Vagina (tissue), 2 donors: Measurements from ENCODE around the gene DHX40.

Experiments used
- POLR2A ChIP-seq, 2 donors: fragments of 450-650 bp; IDR thresholded peaks; one replicate each; pipeline ENCODE4 v1.6.1; 2017; ENCODE audit warnings: antibody characterized with exemption in 2 of 2, mild to moderate bottlenecking in 2 of 2, moderate library complexity in 2 of 2
- POLR2AphosphoS5 ChIP-seq, 2 donors: sonication (generic); formaldehyde crosslinking; IDR thresholded peaks; one replicate each; pipeline ENCODE4 v1.9.0; 2017; ENCODE audit warnings: antibody characterized with exemption in 2 of 2, mild to moderate bottlenecking in 2 of 2, low read depth in 1 of 2; ENCODE audit not compliant: insufficient read depth in 1 of 2
- TF ChIP-seq, protein P1 (sequence below), 3 experiments: fragments of 450-650 bp in 2 of 3; fragments of 200-600 bp in 1 of 3; sonication (generic) in 1 of 3; IDR thresholded peaks; one replicate each; pipeline ENCODE4 v1.5.1; 2017 to 2019; ENCODE audit warnings: antibody characterized with exemption in 3 of 3, mild to moderate bottlenecking in 2 of 3, moderate library complexity in 2 of 3

DNA sequence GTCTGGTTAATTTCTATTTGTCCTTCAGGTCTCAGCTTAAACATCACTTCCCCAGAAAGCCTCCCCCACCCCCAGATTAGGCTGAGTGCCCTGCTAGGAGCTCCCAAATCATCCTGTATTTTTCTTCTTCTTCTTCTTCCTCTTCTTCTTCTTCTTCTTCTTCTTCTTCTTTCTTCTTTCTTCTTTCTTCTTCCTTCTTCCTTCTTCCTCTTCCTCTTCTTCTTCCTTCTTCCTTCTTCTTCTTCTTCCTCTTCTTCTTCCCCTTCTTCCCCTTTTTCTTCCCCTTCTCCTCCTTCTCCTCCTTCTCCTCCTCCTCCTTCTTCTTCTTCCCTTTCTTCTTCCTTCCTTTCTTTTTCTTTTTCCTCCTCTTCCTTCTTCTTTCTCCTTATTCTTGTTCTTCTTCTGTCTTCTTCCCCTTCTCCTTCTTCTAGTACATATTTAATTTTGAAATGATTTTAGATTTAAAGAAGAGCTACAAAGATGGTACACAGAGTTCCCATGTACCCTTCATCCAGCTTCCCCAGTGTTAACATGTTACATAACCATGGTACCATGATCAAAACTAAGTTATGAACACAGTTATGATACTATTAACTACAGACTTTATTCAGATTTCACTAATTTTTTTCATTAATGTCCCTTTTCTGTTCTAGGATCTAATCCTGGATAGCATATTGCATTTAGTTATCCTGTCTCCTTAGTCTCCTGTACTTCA is 27.1 kb upstream of the DHX40 start:
- TF ChIP-seq POLR2AphosphoS5 (IDR thresholded peaks at IDR 0.05; ENCODE audit: insufficient read depth in 1 of 2, low read depth in 1 of 2) (no peak), POLR2A (IDR thresholded peaks at IDR 0.05) (no peak)
- TF ChIP-seq, protein P1, sequence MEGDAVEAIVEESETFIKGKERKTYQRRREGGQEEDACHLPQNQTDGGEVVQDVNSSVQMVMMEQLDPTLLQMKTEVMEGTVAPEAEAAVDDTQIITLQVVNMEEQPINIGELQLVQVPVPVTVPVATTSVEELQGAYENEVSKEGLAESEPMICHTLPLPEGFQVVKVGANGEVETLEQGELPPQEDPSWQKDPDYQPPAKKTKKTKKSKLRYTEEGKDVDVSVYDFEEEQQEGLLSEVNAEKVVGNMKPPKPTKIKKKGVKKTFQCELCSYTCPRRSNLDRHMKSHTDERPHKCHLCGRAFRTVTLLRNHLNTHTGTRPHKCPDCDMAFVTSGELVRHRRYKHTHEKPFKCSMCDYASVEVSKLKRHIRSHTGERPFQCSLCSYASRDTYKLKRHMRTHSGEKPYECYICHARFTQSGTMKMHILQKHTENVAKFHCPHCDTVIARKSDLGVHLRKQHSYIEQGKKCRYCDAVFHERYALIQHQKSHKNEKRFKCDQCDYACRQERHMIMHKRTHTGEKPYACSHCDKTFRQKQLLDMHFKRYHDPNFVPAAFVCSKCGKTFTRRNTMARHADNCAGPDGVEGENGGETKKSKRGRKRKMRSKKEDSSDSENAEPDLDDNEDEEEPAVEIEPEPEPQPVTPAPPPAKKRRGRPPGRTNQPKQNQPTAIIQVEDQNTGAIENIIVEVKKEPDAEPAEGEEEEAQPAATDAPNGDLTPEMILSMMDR (IDR thresholded peaks at IDR 0.05) = no peak
